GM19324 (cell line): ENCODE results near the gene PINK1.

Source experiments
- ATAC-seq: cut with Tn5 transposase; IDR thresholded peaks from one replicate; pipeline ENCODE4 v1.9.1; 2021; ENCODE audit warnings: mild to moderate bottlenecking, moderate library complexity; ENCODE audit not compliant: unreplicated experiment, low FRiP score

Gene PINK1

GRCh38 chr1:20700636-20701215, 67.5 kb downstream of the PINK1 start:
- ATAC-seq, result no peak
